Measurements from ENCODE around the gene SLCO2A1.

SLCO2A1 gene

GRCh38 chr3:133899311-133899710 is 130.4 kb downstream of the SLCO2A1 start:
- no peak for DNase-seq (ENCODE audit: low read depth)

- DNase-seq (ENCODE audit: low read depth) = no peak
Measured at GRCh38 chr3:133897547-133897946, 132.2 kb downstream of the SLCO2A1 start.

- no peak for DNase-seq (ENCODE audit: low read depth)
Measured at GRCh38 chr3:133896002-133896761, 133.5 kb downstream of the SLCO2A1 start.

- DNase-seq (ENCODE audit: low read depth) = no peak
Measured at GRCh38 chr3:133895208-133896001, 134.3 kb downstream of the SLCO2A1 start, which contains the start of gene RAB6B. RAB6B (minus strand) TSS chr3:133895882; CDS start chr3:133895466, 416 bp downstream.

- DNase-seq (ENCODE audit: low read depth) = no peak
Measured at GRCh38 chr3:133894353-133895207, 135.1 kb downstream of the SLCO2A1 start.

- no peak for DNase-seq (ENCODE audit: low read depth)
Measured at GRCh38 chr3:133893683-133894352, 135.9 kb downstream of the SLCO2A1 start.

GRCh38 chr3:133892541-133893231 is 137.0 kb downstream of the SLCO2A1 start:
- DNase-seq (ENCODE audit: low read depth) = no peak

GRCh38 chr3:133891662-133892378 is 137.9 kb downstream of the SLCO2A1 start:
- DNase-seq (ENCODE audit: low read depth) = no peak

GRCh38 chr3:133890972-133891644 is 138.6 kb downstream of the SLCO2A1 start:
- DNase-seq (ENCODE audit: low read depth) = no peak

GRCh38 chr3:133890037-133890436 is 139.7 kb downstream of the SLCO2A1 start:
- no peak for DNase-seq (ENCODE audit: low read depth)

- DNase-seq (ENCODE audit: low read depth) = no peak
Measured at GRCh38 chr3:133888726-133889340, 140.9 kb downstream of the SLCO2A1 start.

- DNase-seq (ENCODE audit: low read depth) = no peak
Measured at GRCh38 chr3:133887803-133888703, 141.7 kb downstream of the SLCO2A1 start.

GRCh38 chr3:133887074-133887802 is 142.5 kb downstream of the SLCO2A1 start:
- DNase-seq (ENCODE audit: low read depth) = no peak

GRCh38 chr3:133886031-133886722 is 143.5 kb downstream of the SLCO2A1 start:
- no peak for DNase-seq (ENCODE audit: low read depth)

GRCh38 chr3:133884887-133885711 is 144.6 kb downstream of the SLCO2A1 start:
- no peak for DNase-seq (ENCODE audit: low read depth)

Measured in stimulated activated CD4-positive, alpha-beta T cell treated with anti-CD3 and anti-CD28 coated beads, Interleukin-2, amount 100 ng/mL, for 4 hours (primary cell).